Measurements from ENCODE around the gene DUSP8. TPM values are rescaled to one million over a fixed set of nuclear protein-coding genes. Genes with fewer than 3 reads are reported as not detected.

DUSP8 gene
- total and polyA plus RNA-seq, 2 donors (not counting 1 experiment from before 2014, with no cell fraction given), result 4.3 to 7.2 TPM

- Histone ChIP-seq H2AFZ (ENCODE audit: insufficient read depth, low read depth, low read length, poor library complexity, severe bottlenecking) (no peak overlapping the region), H4K20me1 (ENCODE audit: control insufficient read depth, insufficient read depth, low read length, poor library complexity, severe bottlenecking) (peaks cover 94% of the 10 kb centered on the region), H3K9ac (ENCODE audit: low read length) (no peak overlapping the region), H3K79me2 (ENCODE audit: control insufficient read depth, insufficient read depth, low read length) (peaks cover 97% of the 10 kb centered on the region), H3K27ac (ENCODE audit: low read length in 2 of 2) (no peak overlapping the region), H3K4me3 (ENCODE audit: control extremely low read depth in 1 of 5, extremely low read depth in 1 of 5, insufficient read depth in 1 of 5, low read depth in 2 of 5, low read length in 4 of 5) (no peak overlapping the region), H3K9me3 (ENCODE audit: control extremely low read depth in 1 of 3, control insufficient read depth in 2 of 3, insufficient read depth in 1 of 3, low read length in 2 of 3) (no peaks in the 10 kb centered on the region), H3K27me3 (replicated peaks in 1 of 4; ENCODE audit: control extremely low read depth in 1 of 4, control insufficient read depth in 3 of 4, insufficient read depth in 4 of 4, low read length in 3 of 4) (no peaks in the 10 kb centered on the region), H3K36me3 (replicated peaks in 1 of 2; ENCODE audit: control extremely low read depth in 1 of 2, control insufficient read depth in 1 of 2, extremely low read depth in 1 of 2, insufficient read depth in 2 of 2, low read length in 1 of 2) (peaks cover 0 to 21% of the 10 kb centered on the region in 2 experiments), H3K4me1 (ENCODE audit: control insufficient read depth in 2 of 2, insufficient read depth in 2 of 2, low read length in 2 of 2) (no peaks in the 10 kb centered on the region), H3K4me2 (replicated peaks; ENCODE audit: low read depth, low read length, poor library complexity, severe bottlenecking) (no peak overlapping the region)
- H3K27me3 Mint-ChIP-seq, result no peaks in the 10 kb centered on the region
- WGBS (ENCODE audit: insufficient coverage), result 94% methylated on average over 4 of the region's 5 CpGs
- ChIA-PET POLR2A (no interaction called here), CTCF (no interaction called here)
- intact Hi-C loops (cut with micrococcal nuclease), result no loop called here
- ATAC-seq (ENCODE audit: low read depth) (no peak), DNase-seq (no peak)
- H3K4me1 Mint-ChIP-seq, result peaks cover 18% of the 10 kb centered on the region
- H3K4me3 Mint-ChIP-seq, result no peak overlapping the region
- H3K27ac Mint-ChIP-seq, result no peak overlapping the region
- TF ChIP-seq CTCF (IDR thresholded peaks at IDR 0.05), result no peak
- no peaks in the 10 kb centered on the region for H3K9me3 Mint-ChIP-seq (ENCODE audit: insufficient read depth)
These were observed 42.3 kb downstream of the DUSP8 start for GRCh38 chr11:1529774-1530173.

- CTCF ChIA-PET, result no interaction called here
- DNase-seq (no peak), ATAC-seq (ENCODE audit: low read depth) (no peak)
- Mint-ChIP-seq H3K4me1 (peaks cover 19% of the 10 kb centered on the region), H3K4me3 (no peak overlapping the region), H3K27ac (no peak overlapping the region), H3K27me3 (no peaks in the 10 kb centered on the region), H3K9me3 (ENCODE audit: insufficient read depth) (no peaks in the 10 kb centered on the region)
- H3K4me2 ChIP-seq (replicated peaks; ENCODE audit: low read depth, low read length, poor library complexity, severe bottlenecking), result no peak overlapping the region
- TF ChIP-seq CTCF (IDR thresholded peaks at IDR 0.05), result no peak
- intact Hi-C loops (cut with micrococcal nuclease), result no loop called here
- no peak overlapping the region for H3K27ac ChIP-seq (ENCODE audit: low read length in 2 of 2)
- WGBS (ENCODE audit: insufficient coverage), result 98% methylated on average over 15 of the region's 17 CpGs
- H3K4me1 ChIP-seq (ENCODE audit: control insufficient read depth in 2 of 2, insufficient read depth in 2 of 2, low read length in 2 of 2), result peaks cover 0 to under 1% of the 10 kb centered on the region in 2 donors
- peaks cover 0 to 17% of the 10 kb centered on the region in 2 experiments for H3K36me3 ChIP-seq (replicated peaks in 1 of 2; ENCODE audit: control extremely low read depth in 1 of 2, control insufficient read depth in 1 of 2, extremely low read depth in 1 of 2, insufficient read depth in 2 of 2, low read length in 1 of 2)
- POLR2A ChIA-PET, result no interaction called here
- peaks cover 97% of the 10 kb centered on the region for H3K79me2 ChIP-seq (ENCODE audit: control insufficient read depth, insufficient read depth, low read length)
- peaks cover 93% of the 10 kb centered on the region for H4K20me1 ChIP-seq (ENCODE audit: control insufficient read depth, insufficient read depth, low read length, poor library complexity, severe bottlenecking)
- no peak overlapping the region for H3K9ac ChIP-seq (ENCODE audit: low read length)
- H2AFZ ChIP-seq (ENCODE audit: insufficient read depth, low read depth, low read length, poor library complexity, severe bottlenecking), result no peak overlapping the region
- H3K9me3 ChIP-seq (ENCODE audit: control extremely low read depth in 1 of 3, control insufficient read depth in 2 of 3, insufficient read depth in 1 of 3, low read length in 2 of 3), result no peaks in the 10 kb centered on the region
- H3K4me3 ChIP-seq (ENCODE audit: control extremely low read depth in 1 of 5, extremely low read depth in 1 of 5, insufficient read depth in 1 of 5, low read depth in 2 of 5, low read length in 4 of 5), result no peak overlapping the region
- no peaks in the 10 kb centered on the region for H3K27me3 ChIP-seq (replicated peaks in 1 of 4; ENCODE audit: control extremely low read depth in 1 of 4, control insufficient read depth in 3 of 4, insufficient read depth in 4 of 4, low read length in 3 of 4)
These were observed 42.8 kb downstream of the DUSP8 start for GRCh38 chr11:1529286-1529685.

Data from B cell (primary cell).